Measurements from ENCODE around the gene DEPDC1.
"Not testable (repeated sequence)": the region's sequence is repeated elsewhere in the genome, so short reads cannot be mapped to it uniquely, and the experiment has no call there.

Gene DEPDC1

DNA sequence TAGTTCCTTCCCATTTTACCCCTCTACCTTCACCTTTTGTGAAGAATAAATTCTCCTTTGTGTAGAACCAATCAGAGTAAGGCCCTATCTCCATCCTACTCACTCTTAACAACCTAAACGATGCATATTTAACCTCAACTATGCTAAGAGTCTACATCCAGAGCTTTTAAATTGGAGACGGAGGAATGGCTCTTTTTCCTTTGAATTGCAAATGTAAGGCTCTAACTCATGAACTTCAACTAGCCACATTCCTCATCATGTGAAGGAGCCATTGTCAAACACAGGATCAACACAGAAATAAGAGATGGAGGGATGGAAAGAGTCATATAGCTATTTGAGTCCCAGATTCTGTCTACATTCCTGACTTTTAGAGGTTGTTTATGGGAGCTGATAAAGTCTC lies 18.2 kb downstream of the DEPDC1 start:
- DNase-seq (ENCODE audit: low read depth in 2 of 2, low spot score in 1 of 2), result no peak

DNA sequence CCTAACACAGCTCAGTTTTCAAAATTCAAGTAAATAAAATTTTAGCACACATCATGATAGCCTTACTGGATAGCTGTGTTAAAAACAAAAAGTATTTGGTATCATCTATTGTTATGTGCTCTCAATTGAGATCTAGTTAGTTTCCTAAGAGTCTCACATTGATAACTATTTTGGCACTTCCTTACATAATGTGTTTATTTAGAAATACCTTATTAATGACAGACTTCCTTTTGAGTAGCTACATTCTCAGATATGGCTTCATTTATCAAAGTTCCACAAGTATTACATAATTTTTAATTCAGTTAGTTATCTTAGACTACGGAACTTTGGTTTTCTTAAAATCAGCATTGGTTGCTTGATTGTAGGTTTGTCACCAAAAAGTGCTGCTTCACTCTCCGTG lies 20.3 kb downstream of the DEPDC1 start:
- not testable (repeated sequence) for DNase-seq (ENCODE audit: low read depth in 2 of 2, low spot score in 1 of 2)

DNA sequence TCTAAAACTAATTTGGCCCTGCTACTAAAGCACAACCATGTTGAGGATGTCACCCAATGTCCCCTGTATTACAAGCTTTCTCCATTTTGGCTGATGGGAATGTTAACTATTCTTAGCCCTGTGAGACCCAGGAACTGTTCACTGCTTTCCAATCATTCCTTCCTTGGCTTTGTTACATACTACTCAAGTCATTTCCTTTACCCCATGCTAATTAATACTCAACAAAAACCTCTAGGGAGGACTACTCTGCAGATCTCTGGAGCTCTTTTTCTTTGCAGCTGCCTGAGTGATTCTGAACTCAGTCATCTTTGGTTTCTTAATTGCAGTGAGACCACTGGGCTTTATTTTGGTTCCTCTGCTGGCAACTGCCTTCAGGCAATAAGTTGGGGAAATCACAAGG lies 23.8 kb downstream of the DEPDC1 start:
- no peak for DNase-seq (ENCODE audit: low read depth in 2 of 2, low spot score in 1 of 2)

DNA sequence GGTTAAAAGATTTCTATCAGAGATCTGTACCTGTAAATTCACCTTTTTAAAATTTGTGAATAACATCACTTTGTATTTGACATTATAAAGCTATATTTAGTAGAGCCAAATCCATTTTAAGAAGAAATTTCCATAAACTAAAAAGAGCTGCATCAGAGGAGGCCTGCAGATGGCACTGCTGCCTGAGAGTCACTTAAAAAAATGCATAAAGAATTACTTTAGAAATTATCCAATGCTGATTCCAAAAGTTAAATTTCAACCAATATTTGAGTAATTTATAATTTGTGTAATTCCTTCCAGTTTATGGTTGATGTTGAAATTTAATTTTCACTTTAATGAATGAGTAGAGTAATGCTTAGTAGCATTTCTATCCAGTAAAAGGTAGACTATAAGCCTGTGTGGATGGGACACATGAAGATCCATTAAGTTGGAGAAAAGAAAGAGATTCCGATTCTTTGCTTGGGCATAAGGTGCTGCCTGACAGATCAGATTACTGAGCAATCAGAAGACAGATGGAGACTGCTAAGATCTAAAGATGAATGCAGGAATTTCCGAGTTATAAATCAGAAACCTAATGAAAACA lies 26.4 kb downstream of the DEPDC1 start:
- DNase-seq (ENCODE audit: low read depth in 2 of 2, low spot score in 1 of 2), result no peak

DNA sequence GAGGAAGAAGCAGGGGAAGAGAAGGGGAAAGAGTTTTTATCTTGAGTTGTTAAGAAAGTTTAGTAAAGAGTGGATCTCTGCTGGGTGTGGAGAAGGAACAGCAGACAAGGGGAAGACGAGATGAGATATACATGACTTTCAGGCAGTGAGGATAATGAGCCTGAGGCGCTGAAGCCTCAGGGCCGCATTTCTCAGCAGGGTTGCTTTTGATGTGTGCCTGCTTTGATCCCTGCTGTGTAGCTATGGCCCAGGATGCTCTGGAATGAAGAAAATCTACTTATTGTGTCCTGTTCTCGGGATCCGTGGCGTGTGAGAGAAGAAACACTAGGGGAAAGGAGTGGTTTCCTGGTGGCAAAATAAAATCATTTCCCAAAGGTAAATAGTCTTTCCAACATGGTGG lies 32.0 kb downstream of the DEPDC1 start:
- no peak for DNase-seq (ENCODE audit: low read depth in 2 of 2, low spot score in 1 of 2)

DNA sequence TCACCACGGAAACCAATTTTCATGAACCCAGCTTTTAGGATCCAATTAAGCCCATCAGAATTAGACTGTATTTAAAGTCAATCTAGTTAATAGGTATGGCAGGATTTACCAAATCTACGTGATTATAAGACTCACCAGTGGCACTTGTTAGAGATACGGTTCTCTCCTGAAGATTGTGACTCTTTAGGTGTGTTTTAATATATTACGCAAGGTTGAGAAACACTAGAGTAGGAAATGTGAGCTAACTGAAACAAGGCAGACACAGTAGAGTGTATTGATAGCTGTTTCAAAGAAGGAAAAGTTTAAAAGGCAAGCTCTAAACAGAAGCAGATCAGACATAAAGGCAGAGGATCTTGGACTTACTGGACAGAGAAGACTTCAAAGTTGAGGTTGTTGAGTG lies 35.9 kb downstream of the DEPDC1 start:
- DNase-seq (ENCODE audit: low read depth in 2 of 2, low spot score in 1 of 2), result no peak

DNA sequence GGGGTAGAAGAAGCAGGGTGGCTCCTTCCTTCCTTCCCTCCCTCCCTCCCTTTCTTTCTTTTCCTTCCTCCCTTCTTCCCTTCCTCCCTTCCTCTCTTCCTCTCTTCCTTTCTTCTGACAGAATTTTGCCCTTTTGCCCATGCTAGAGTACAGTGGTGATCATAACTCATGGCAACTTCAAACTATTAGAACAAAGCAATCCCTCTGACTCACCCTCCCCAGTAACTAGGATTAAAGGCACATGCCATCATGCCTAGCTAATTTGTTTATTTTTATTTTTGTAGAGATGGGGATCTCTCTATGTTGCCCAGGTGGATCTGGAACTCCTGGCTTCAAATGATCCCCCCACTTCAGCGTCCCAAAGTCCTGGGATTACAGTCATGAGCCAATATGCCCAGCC lies 37.1 kb downstream of the DEPDC1 start:
- DNase-seq (ENCODE audit: low read depth in 2 of 2, low spot score in 1 of 2), result no peak

DNA sequence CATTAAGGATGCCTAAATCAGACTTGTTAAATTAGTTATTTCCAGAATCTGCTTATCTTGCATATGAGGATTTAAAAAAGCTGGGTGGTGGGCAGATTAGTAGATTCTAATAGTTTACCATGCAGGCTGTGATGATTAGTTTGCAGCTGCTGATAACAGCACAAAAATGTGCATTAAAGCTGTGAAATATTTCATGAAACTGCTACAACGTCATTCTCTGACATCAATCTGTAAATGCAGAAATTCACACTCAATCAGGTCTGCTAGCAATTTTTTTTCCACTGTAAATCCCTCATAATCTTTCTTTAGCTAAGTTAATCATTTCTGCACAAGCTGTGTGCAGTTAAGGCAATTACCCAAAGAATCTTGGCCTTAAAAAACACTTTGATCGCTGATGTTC lies 37.8 kb downstream of the DEPDC1 start:
- DNase-seq (ENCODE audit: low read depth in 2 of 2, low spot score in 1 of 2), result no peak

DNA sequence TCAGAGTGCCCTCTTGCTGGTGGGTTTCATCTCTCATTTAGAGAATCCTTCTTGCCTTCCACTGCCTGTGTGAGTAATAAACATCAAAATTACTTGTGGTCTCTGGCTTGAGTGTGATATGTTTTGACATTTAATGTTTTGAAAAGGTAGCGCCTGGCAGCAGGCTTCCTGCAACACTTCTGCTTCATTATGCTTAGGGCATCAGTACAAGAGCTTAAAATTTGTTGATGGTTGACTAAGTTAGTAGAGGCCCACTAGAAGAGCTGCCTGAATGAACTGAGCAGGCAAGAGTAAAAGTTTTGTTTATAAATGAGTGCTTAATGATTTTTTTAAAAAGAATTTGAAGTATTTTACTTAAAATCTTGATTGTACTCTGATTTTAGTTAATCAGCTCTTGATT lies 40.7 kb downstream of the DEPDC1 start:
- no peak for DNase-seq (ENCODE audit: low read depth in 2 of 2, low spot score in 1 of 2)

DNA sequence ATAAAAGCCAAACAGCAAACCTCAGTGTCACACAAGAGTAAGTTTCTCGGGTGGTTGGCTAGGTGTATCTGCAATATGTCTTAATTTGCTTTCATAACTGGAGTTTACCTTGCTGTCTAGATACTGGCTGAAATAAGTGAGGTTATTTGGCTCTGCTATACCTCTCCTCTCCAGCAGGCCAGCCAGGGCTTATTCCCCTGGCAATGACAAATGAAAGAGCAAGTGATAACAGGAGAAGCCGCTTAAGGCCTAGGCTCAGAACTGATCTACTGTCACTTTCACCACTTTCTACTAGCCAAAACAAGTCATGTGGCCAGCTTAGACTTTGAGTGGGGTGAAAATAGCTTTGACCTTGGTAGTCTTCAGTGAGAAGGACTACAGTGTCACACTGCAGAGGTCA lies 42.3 kb downstream of the DEPDC1 start:
- no peak for DNase-seq (ENCODE audit: low read depth in 2 of 2, low spot score in 1 of 2)

DNA sequence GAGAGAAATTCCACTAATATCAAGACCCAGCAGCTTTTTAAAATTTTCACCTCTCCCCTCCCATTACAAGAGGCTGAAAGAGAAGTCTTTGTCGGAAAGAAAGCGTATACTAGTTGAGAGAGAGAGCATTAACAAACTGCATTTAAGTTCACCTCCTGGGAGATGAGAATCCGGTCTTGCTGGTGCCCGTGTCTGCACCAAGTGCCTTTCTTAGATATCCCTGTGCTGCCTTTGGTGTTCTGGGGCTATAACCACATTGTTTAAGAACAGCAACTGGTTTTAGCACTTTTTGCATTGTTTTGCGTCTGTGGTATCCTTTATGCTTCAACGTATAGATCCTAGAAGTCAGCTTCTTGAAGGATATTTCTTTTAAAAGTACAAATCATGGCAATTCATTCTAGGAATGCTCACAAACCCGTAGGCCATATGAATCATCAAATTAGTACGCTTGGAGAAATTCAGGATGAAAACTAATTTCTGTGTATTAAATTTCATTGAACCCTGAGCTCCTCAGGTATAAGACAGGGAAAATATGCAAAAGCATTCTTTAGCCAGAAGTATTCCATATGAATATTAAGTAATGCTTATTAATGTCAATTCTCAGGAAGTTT lies 43.7 kb downstream of the DEPDC1 start:
- no peak for DNase-seq (ENCODE audit: low read depth in 2 of 2, low spot score in 1 of 2)

DNA sequence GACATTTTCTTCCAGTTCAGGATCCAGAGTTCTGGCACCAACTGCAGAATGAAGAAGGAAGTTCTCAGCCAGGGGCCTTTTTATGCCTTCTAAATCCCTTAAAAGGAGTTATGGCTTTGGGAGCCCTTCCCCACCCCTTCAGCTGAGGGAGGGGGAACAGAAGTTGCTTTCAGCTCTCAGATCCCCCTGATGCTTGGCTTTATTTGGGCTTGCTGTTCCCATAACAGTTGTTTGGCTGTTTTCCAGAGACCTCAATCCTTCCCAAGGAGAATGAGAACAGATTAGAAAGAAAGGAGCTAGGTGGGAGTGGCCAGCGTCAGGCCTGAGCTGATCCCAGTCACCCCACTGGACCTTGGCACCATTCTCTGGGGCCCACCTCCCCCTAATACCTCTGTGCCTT lies 47.0 kb downstream of the DEPDC1 start, which contains the start of gene RPE65:
Gene RPE65 (minus strand): TSS at position 54 of the 400 bp plus-strand sequence. CDS start 49 bp downstream, at position 5.
- DNase-seq (ENCODE audit: low read depth in 2 of 2, low spot score in 1 of 2), result no peak

DNA sequence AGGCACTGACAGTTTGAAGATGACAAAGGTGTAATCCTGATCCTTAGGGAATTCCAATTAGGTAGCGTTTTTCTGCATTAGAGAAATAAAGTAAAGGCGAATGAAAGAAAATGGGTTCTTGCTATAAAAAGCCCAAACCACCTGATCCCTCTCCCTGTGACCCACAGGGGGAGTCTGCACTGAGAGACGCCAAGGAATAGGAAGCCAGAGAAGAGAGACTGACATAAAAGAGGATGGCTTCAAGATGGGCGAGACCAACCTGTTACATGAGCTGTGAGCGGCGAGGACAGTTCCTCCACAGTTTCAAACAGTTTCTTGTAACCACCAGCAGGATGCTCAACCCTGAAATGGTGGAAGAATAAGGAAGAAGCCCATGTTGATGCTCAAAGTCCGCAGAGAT lies 48.5 kb downstream of the DEPDC1 start:
- DNase-seq (ENCODE audit: low read depth in 2 of 2, low spot score in 1 of 2), result no peak

DNA sequence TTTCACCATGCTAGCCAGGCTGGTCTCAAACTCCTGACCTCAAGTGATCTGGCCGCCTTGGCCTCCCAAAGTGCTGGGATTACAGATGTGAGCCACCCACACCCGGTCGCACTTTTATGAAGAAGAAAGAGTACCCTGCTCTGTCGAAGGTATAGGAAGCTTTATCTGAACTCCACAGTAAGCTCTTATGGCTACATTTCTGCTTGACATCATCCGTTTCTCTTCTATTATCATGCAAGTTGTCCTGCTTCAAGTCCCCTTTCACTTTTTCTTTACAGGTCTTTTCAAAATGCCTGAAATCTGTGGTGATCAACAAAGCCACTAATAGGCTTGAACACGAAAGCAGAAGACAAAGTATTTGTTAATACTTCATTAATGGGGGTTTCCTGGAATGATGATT lies 51.2 kb downstream of the DEPDC1 start:
- no peak for DNase-seq (ENCODE audit: low read depth in 2 of 2, low spot score in 1 of 2)

DNA sequence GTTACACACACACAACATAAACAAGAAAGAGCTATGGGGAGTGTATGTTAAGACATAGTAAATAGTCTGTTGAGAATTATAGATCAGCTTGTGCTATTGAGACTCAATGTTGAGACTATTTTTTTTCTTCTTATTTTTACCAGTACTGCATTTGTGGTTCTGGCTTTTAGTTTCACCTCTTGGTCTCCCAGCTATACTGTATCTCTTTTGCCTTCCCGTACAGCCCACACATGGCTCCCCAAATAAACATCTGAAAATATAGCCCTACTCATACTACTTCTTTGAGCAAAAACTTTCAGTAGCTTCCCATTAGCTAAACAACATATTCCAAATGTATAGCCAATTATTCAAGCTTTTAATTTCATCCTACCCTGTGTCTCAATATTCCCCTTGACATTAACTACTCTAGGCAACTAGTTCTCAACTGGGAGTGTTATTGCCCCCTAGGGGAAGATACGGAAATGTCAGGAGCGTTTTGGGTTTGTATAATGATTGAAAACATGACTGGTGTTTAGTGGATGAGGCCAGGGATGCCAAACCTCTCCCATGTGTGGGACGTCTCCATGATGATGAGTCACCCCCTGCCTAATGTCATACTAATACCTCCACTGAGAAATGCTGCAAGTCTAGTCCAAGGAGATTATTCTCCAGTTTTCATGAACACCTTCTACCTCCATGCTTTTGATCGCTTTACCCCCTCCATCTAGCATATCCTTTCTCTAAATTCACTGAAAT lies 53.9 kb downstream of the DEPDC1 start:
- DNase-seq (ENCODE audit: low read depth in 2 of 2, low spot score in 1 of 2), result no peak

DNA sequence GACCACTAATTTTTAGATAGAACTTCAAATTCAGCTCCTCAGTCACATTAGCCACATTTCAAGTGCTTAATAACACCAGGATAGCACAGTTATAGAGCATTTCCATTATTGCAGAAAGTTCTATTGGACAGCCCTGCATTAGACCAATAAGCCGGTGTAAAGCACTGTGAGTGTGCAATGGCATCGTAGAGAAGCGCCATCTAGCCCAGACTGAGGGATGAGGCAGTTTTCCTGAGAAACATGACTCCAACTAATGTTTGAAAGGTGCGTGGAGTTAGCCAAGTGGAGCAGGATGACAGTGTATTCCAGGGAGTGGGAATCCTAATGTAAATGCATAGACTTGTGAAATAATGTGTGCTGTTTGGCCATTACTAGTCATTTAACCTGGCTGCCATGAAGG lies 54.9 kb downstream of the DEPDC1 start:
- no peak for DNase-seq (ENCODE audit: low read depth in 2 of 2, low spot score in 1 of 2)

DNA sequence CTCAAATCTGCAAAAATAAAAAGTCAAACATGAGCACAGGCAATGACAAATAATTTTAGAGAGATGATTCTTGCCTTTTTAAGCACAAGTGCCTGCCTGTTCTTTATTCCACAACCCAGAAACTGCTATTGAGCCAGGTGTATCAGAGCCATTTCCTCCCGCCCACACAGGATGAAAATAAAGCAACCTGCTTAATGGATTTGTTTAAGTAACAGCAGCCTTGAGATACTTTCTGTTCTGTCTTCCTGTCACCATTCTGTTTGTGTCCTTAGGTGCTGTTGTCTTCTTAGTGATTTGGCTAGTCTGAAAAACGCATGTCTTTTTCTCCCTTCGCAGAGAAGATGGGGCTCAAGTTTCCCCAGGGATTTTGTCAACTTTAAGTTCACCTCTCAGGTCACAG lies 58.6 kb downstream of the DEPDC1 start:
- DNase-seq (ENCODE audit: low read depth in 2 of 2, low spot score in 1 of 2), result no peak

DNA sequence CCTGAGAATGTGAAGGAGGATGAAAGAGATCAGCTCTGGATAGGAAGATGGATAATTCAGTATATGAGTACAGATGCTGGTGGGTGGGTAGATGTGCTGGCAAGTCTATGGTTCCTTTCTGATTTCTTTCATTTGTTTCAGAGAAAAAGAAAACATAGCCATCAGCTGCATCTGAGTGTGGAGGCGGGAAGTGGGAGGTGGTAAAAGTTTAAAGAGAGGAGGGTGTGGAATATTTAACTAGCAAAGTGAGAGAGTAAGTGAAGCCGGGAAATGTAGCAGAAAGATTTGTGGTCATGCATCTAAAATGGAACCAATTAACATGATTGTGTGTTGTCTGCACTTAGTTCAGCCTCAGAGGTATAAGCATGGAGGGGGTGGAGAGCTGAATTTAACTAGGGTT lies 63.5 kb downstream of the DEPDC1 start:
- DNase-seq (ENCODE audit: low read depth in 2 of 2, low spot score in 1 of 2), result no peak

DNA sequence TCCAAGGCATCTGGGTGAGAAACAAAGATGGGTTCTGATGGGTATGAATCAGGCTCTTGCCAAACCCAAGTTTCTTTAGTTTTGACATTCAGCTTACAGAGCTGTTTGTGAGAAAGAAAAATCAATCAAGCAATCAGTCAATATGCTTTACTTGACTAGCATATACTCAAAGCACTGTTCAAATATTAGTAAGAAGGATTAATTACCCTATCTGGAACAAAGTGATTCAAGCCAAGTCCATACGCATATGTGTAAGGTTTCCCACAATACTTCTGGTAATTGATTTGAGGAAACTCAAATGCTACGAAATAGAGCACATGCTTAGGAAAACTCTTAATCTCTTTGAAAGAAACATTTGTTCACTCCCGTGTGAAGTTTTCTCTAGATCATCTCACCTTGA lies 65.8 kb downstream of the DEPDC1 start:
- no peak for DNase-seq (ENCODE audit: low read depth in 2 of 2, low spot score in 1 of 2)

DNA sequence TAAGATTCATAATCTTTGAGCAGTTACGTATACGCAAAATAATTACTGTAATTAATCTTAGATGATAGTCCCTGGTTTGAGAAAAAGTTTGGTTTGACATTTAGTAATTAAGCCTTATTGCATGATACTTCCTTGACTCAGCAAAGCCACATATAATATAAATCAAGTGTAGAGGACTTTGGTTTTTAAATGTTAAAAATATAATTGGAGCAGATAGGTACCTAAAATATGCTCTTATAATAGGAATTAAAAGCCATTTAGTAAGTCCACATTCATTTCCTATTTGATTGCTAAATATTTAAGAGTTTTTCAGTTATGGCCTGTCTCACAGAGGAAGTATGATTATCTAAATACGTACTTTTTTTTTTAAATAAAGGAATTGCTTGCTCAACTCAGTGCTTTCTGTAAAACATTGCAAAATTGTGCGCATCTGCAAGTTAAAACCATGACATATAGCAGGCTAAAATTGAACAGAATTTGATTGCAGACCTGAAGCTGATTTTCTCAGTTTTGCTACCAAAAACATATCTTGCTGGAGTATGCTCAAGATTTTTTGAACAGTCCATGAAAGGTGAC lies 67.6 kb downstream of the DEPDC1 start:
- DNase-seq (ENCODE audit: low read depth in 2 of 2, low spot score in 1 of 2), result no peak

DNA sequence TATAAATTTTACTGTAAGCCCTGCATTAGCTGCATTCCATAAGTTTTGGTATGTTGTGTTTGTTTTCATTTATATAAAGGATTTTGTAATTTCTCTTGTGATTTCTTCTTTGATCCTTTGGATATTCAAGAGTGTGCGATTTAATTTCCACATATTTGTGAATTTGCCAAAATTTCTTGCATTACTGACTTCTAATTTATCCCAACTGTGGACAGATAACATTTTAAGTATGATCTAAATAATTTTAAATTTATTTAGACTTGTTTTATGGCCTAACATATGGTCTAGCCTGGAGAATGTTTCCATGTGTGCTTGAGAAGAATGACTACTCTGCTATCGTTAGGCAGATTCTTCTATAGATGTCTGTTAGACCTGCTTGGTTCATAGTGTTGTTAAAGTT lies 70.3 kb downstream of the DEPDC1 start:
- DNase-seq (ENCODE audit: low read depth in 2 of 2, low spot score in 1 of 2), result no peak
